Nephron progenitor cell (in vitro differentiated cells): Measurements from ENCODE around the gene ZBTB18.

ENCODE experiments used
- DNase-seq: peaks from one replicate; pipeline ENCODE4 v3.0.0; 2021
- H3K27ac Mint-ChIP-seq: 2 replicates; pipeline ENCODE4 v1.8.0; 2021; ENCODE audit warnings: mild to moderate bottlenecking, moderate library complexity, mixed read lengths
- H3K27me3 Mint-ChIP-seq: 2 replicates; pipeline ENCODE4 v1.8.0; 2021; ENCODE audit warnings: mild to moderate bottlenecking, low read depth, mixed read lengths; ENCODE audit not compliant: poor library complexity
- H3K36me3 Mint-ChIP-seq: 2 replicates; pipeline ENCODE4 v1.8.0; 2021; ENCODE audit warnings: low read depth, mixed read lengths
- H3K4me1 Mint-ChIP-seq: 2 replicates; pipeline ENCODE4 v1.8.0; 2021; ENCODE audit warnings: mixed read lengths
- H3K4me3 Mint-ChIP-seq: 2 replicates; pipeline ENCODE4 v1.8.0; 2021; ENCODE audit warnings: mild to moderate bottlenecking, moderate library complexity, mixed read lengths
- H3K9me3 Mint-ChIP-seq: 2 replicates; pipeline ENCODE4 v1.8.0; 2021; ENCODE audit warnings: mild to moderate bottlenecking, moderate library complexity, mixed read lengths
- CTCF ChIP-seq: fragments of 200-600 bp; sonication (generic); IDR thresholded peaks from 2 replicates; pipeline ENCODE4 v1.5.0; 2021; ENCODE audit warnings: antibody characterized with exemption

The ZBTB18 gene

DNA sequence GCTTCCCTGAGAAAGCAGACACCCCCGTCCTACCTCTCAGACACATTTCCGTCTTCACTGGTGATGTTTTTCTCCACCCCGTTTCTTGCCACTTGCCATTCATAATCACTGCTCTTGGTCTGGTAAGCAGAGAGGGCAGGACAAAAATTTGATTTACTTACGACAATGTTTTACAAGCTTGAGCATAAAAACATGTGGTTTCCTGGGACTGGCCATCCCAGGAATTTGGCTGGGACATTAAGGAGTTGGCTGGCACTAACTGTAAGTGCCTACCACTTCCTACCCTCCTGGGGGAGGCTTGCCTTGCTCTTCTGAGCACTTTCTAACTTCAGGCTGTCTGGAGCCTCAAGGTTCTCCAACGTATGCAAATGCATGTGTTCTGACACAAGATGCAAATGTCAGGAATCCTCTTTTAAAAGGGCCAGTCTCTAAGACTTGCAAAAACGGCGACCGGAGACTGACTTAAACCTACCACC, 24.2 kb downstream of the ZBTB18 start:
- no peak overlapping the region for H3K27ac Mint-ChIP-seq
- H3K9me3 Mint-ChIP-seq: no peaks in the 10 kb centered on the region
- no peak for DNase-seq
- H3K27me3 Mint-ChIP-seq: peaks cover 17% of the 10 kb centered on the region
- H3K4me1 Mint-ChIP-seq: peaks cover 30% of the 10 kb centered on the region
- TF ChIP-seq CTCF: no peak
- H3K4me3 Mint-ChIP-seq: no peak overlapping the region
- no peaks in the 10 kb centered on the region for H3K36me3 Mint-ChIP-seq

DNA sequence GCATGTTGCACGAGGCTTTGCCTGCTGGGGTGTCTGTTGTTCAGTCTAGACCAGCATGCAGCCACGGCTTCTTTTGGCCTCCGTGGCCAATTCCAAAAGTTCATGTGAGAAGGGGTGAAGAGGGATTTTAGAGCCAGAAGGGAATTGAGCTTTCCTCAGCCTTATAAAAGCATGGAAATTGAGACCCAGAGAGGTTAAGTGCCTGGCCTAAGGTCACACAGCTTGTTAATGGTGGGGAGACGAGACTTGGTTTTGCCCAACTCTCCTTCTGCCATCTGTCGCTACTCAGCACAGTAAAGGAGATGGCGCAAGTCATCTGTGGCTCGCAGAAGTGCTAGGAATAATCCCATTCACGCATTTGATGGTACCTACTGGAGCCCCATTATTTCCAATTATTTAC, 25.7 kb downstream of the ZBTB18 start:
- Mint-ChIP-seq H3K27me3 (peaks cover 17% of the 10 kb centered on the region), H3K4me1 (peaks cover 30% of the 10 kb centered on the region), H3K9me3 (no peaks in the 10 kb centered on the region), H3K27ac (no peak overlapping the region), H3K4me3 (no peak overlapping the region), H3K36me3 (no peaks in the 10 kb centered on the region)
- DNase-seq: no peak
- TF ChIP-seq CTCF: no peak

- Mint-ChIP-seq H3K27ac (peak overlapping the region; percentile 19), H3K9me3 (no peaks in the 10 kb centered on the region), H3K4me1 (peaks cover 29% of the 10 kb centered on the region), H3K36me3 (no peaks in the 10 kb centered on the region), H3K4me3 (no peak overlapping the region), H3K27me3 (peaks cover 17% of the 10 kb centered on the region)
- no peak for DNase-seq
- TF ChIP-seq CTCF: no peak
Measured at GRCh38 chr1:244077473-244078220, 26.6 kb downstream of the ZBTB18 start.

DNA sequence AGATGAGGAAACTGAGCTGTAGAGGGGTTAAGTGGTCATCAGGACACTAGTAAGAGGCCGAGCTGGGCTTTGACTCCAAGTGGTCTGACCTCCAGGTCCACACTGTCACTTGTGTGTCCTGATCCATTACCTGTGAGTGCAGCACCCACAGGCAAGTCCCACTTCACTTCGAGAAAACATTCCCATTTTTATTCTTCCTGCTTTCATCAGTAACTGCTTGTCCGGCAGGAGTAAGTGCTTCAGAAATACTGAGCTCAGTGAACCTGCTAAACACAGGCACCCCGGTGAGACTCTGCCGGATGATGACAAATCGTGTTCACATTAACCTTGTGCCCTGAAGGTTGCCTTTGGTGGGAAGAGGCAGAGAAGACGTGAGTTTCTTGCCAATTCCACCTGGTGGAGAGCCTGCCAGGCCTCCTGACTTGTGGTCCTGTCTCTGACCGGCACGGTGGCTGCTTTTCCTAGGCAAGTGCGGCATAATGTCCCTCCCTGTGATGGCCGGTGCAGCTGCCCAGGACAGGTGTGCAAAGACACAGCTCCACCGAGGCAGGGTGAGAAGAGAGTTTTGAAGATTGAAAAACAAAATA, 29.4 kb downstream of the ZBTB18 start:
- TF ChIP-seq CTCF: no peak
- Mint-ChIP-seq H3K27ac (no peak overlapping the region), H3K36me3 (no peaks in the 10 kb centered on the region), H3K4me1 (peaks cover 23% of the 10 kb centered on the region), H3K9me3 (peaks cover 4% of the 10 kb centered on the region), H3K27me3 (peaks cover 26% of the 10 kb centered on the region), H3K4me3 (no peak overlapping the region)
- DNase-seq: no peak

DNA sequence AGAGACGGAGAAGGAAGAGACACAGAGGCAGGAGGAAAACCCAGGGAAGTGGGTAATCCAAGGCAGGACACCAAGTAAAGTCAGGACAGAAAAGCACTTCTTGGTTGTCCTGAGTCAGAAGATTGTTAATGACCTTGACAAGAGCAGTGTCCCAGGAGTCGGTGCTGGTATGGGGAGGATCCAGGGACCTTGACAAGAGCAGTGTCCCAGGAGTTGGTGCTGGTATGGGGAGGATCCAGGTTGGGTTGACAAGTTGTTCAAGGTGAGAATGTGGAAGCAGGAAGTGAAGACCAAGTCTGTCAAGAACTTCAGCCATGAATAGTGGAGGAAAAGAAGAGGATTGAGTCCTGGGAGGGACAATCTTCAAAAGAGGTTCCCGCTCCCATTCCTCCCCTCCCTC, 31.9 kb downstream of the ZBTB18 start:
- Mint-ChIP-seq H3K4me3 (no peak overlapping the region), H3K27me3 (peaks cover 30% of the 10 kb centered on the region), H3K27ac (no peak overlapping the region), H3K4me1 (peaks cover 23% of the 10 kb centered on the region), H3K36me3 (no peaks in the 10 kb centered on the region), H3K9me3 (peaks cover 17% of the 10 kb centered on the region)
- DNase-seq: no peak
- no peak for TF ChIP-seq CTCF
